ENCODE results near the gene ADGRF3.
"Not testable (repeated sequence)": the region's sequence is repeated elsewhere in the genome, so short reads cannot be mapped to it uniquely, and the experiment has no call there.

The ADGRF3 gene

GRCh38 chr2:26346454-26347053, at the start of gene ADGRF3:
Gene ADGRF3, minus strand, starts transcription at chr2:26346789. Its CDS starts 555 bp downstream, at chr2:26346234.
- no peak for DNase-seq

GRCh38 chr2:26395394-26395793, 48.8 kb upstream of the ADGRF3 start:
- no peak for DNase-seq

- no peak for DNase-seq
Observed at GRCh38 chr2:26394694-26395093, 48.1 kb upstream of the ADGRF3 start.

GRCh38 chr2:26387189-26387588, 40.6 kb upstream of the ADGRF3 start:
- no peak for DNase-seq

GRCh38 chr2:26384597-26384996, 38.0 kb upstream of the ADGRF3 start:
- DNase-seq = no peak

- DNase-seq = no peak
Observed at GRCh38 chr2:26384183-26384582, 37.6 kb upstream of the ADGRF3 start.

- DNase-seq = no peak
Observed at GRCh38 chr2:26382564-26382963, 36.0 kb upstream of the ADGRF3 start.

- DNase-seq = no peak
Observed at GRCh38 chr2:26380281-26380680, 33.7 kb upstream of the ADGRF3 start.

- no peak for DNase-seq
Observed at GRCh38 chr2:26376799-26377198, 30.2 kb upstream of the ADGRF3 start.

GRCh38 chr2:26370909-26371308, 24.3 kb upstream of the ADGRF3 start:
- DNase-seq = not testable (repeated sequence)

- DNase-seq = not testable (repeated sequence)
Observed at GRCh38 chr2:26369664-26370063, 23.1 kb upstream of the ADGRF3 start.

GRCh38 chr2:26366957-26367356, 20.4 kb upstream of the ADGRF3 start:
- no peak for DNase-seq

GRCh38 chr2:26364669-26365068, 18.1 kb upstream of the ADGRF3 start:
- no peak for DNase-seq

GRCh38 chr2:26363958-26364357, 17.4 kb upstream of the ADGRF3 start:
- DNase-seq = no peak

GRCh38 chr2:26363323-26363722, 16.7 kb upstream of the ADGRF3 start:
- no peak for DNase-seq

- no peak for DNase-seq
Observed at GRCh38 chr2:26359886-26360473, 13.4 kb upstream of the ADGRF3 start.

- DNase-seq = no peak
Observed at GRCh38 chr2:26356771-26357170, 10.2 kb upstream of the ADGRF3 start.

- no peak for DNase-seq
Observed at GRCh38 chr2:26356111-26356510, 9.5 kb upstream of the ADGRF3 start.

GRCh38 chr2:26355038-26355995, 8.7 kb upstream of the ADGRF3 start:
- no peak for DNase-seq

GRCh38 chr2:26354469-26354868, 7.9 kb upstream of the ADGRF3 start:
- not testable (repeated sequence) for DNase-seq

GRCh38 chr2:26352892-26353291, 6.3 kb upstream of the ADGRF3 start:
- DNase-seq = no peak

- DNase-seq = no peak
Observed at GRCh38 chr2:26351375-26352090, 4.9 kb upstream of the ADGRF3 start.

GRCh38 chr2:26349690-26350089, 3.1 kb upstream of the ADGRF3 start:
- DNase-seq = no peak

All from 8988T (cell line).